Activated CD8-positive, alpha-beta memory T cell treated with anti-CD3 and anti-CD28 coated beads, Interleukin-2, amount 50 U/mL, for 4 hours (primary cell): ENCODE results near the gene TMEM95.
"Not testable (repeated sequence)": the region's sequence is repeated elsewhere in the genome, so short reads cannot be mapped to it uniquely, and the experiment has no call there.

ENCODE experiments used
- DNase-seq: peaks from one replicate; pipeline ENCODE4 v3.0.0-alpha.2; 2020

TMEM95 gene

GRCh38 chr17:7323731-7324437, 31.1 kb upstream of the TMEM95 start:
- DNase-seq: peak; percentile 70

GRCh38 chr17:7324438-7324779, 30.5 kb upstream of the TMEM95 start:
- no peak for DNase-seq

GRCh38 chr17:7325031-7325528, 29.9 kb upstream of the TMEM95 start:
- DNase-seq: no peak

GRCh38 chr17:7326186-7326585, 28.8 kb upstream of the TMEM95 start:
- DNase-seq: no peak

GRCh38 chr17:7327056-7327455, 27.9 kb upstream of the TMEM95 start:
- DNase-seq: no peak

GRCh38 chr17:7327501-7327900, 27.5 kb upstream of the TMEM95 start:
- no peak for DNase-seq

GRCh38 chr17:7328009-7328408, 26.9 kb upstream of the TMEM95 start:
- DNase-seq: no peak

GRCh38 chr17:7328840-7329373, 26.0 kb upstream of the TMEM95 start, which contains the start of gene NEURL4:
Gene NEURL4 (minus strand): TSS chr17:7329335. CDS start chr17:7329312, 23 bp downstream.
- DNase-seq: no peak

- DNase-seq: peak; percentile 95
Observed at GRCh38 chr17:7329374-7329996, 25.5 kb upstream of the TMEM95 start.

GRCh38 chr17:7329997-7330637, 24.8 kb upstream of the TMEM95 start:
- DNase-seq: peak; percentile 74

GRCh38 chr17:7330638-7331015, 24.3 kb upstream of the TMEM95 start:
- no peak for DNase-seq

- DNase-seq: no peak
Observed at GRCh38 chr17:7332111-7332510, 22.8 kb upstream of the TMEM95 start.

- DNase-seq: not testable (repeated sequence)
Observed at GRCh38 chr17:7332600-7333069, 22.3 kb upstream of the TMEM95 start.

GRCh38 chr17:7334938-7335538, 19.9 kb upstream of the TMEM95 start:
- DNase-seq: no peak

- DNase-seq: not testable (repeated sequence)
Observed at GRCh38 chr17:7335765-7336164, 19.2 kb upstream of the TMEM95 start.

- DNase-seq: peak; percentile 83
Observed at GRCh38 chr17:7336240-7337175, 18.4 kb upstream of the TMEM95 start, which contains the start of gene ACAP1. Gene ACAP1 (plus strand): TSS chr17:7336529. CDS start chr17:7336735, 206 bp downstream.

- not testable (repeated sequence) for DNase-seq
Observed at GRCh38 chr17:7337600-7337999, 17.4 kb upstream of the TMEM95 start.

- no peak for DNase-seq
Observed at GRCh38 chr17:7340179-7340578, 14.8 kb upstream of the TMEM95 start.

- no peak for DNase-seq
Observed at GRCh38 chr17:7341842-7342241, 13.1 kb upstream of the TMEM95 start.

GRCh38 chr17:7343250-7343649, 11.7 kb upstream of the TMEM95 start:
- no peak for DNase-seq

- no peak for DNase-seq
Observed at GRCh38 chr17:7346761-7347614, 8.0 kb upstream of the TMEM95 start.
